Fibroblast of pulmonary artery (primary cell): Measurements from ENCODE around the gene NTN5.
A peak's percentile ranks its signal among the peaks of the same experiment; 100 is the strongest.

Source experiments
- DNase-seq: peaks from one replicate; pipeline ENCODE4 v3.0.0-alpha.2; 2010; ENCODE audit warnings: low read depth
- H3K4me3 ChIP-seq: replicated peaks from 2 replicates; pipeline ENCODE4 v1.5.1; 2011; ENCODE audit warnings: low read depth, mild to moderate bottlenecking, control low read depth, low read length, moderate library complexity
- CTCF ChIP-seq: IDR thresholded peaks from 2 replicates; pipeline ENCODE4 v1.5.1; 2011; ENCODE audit warnings: mild to moderate bottlenecking, control low read depth, low read length, inconsistent platforms; ENCODE audit errors: missing control alignments

Gene NTN5

GRCh38 chr19:48618916-48619691 lies 53.7 kb downstream of the NTN5 start, which contains the start of the genes RPL18 and SPHK2:
TSS of gene RPL18 (minus strand) at chr19:48619178. CDS start at chr19:48619143, 35 bp downstream.
TSS of gene SPHK2 (plus strand) at chr19:48619506. CDS start at chr19:48620515, 1,009 bp downstream.
- no peak for TF ChIP-seq CTCF
- DNase-seq: peak; percentile 100
- H3K4me3 ChIP-seq: peak within 1 kb of the TSS; percentile 100

DNA sequence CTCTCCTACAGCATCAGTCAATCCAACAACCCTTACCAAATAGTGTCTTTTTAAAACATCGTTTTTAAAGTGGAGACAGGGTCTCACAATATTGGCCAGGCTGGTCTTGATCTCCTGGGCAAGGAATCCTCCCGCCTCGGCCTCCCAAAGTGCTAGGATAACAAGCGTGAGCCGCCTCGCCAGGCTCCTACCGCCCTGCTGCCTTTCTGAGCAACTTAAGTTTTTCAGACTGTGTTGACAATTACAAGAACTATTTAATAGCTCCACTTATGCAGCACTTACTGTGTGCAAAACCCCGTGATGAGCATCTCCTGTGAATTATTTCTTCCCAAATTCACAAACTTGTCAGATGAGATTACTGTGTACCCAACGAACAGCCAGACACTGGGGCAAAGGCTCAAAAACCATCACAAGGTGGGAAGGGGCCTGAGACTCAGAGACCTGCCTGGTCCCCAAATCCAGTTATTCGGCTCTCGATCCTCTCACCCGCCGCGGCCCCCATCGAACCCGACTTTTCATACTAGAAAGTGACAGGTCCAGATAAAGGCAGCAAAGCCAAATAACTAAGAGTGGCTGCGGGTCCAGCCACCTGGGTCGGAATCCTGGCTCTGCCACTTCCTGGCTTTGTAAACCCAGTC lies 54.4 kb downstream of the NTN5 start:
- TF ChIP-seq CTCF: no peak
- H3K4me3 ChIP-seq: peak overlapping the region; percentile 100
- no peak for DNase-seq

- no peak for DNase-seq
Observed at GRCh38 chr19:48617146-48617937, 55.5 kb downstream of the NTN5 start.

DNA sequence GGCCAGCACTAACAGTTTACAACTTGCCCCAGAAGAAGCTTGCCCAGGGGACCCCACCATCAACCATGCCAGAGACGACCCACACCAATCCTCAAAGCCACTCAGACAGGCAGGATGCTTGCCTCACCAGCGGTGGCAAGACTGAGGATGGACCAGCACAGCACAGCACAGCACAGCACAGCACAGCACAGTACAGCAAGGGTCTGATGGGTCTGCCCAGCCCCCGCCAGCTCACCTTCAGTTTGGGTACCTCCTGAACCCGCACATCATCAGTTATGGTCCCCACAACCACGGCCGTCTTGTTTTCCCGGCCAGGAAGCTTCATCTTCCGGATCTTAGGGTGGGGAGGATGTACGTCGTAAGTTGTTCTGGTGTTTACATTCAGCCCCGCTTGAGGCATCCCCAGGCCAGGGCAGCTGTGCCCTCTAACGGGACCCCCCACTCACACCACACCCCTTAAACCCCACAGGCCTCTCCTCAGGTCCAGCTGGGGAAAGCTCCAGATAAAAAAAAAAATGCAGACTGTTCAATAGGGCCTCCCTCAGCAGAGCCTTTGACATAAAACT lies 56.2 kb downstream of the NTN5 start:
- TF ChIP-seq CTCF: no peak
- H3K4me3 ChIP-seq: peak overlapping the region; percentile 100
- no peak for DNase-seq

More at GRCh38 chr19:48617146-48617937, 55.5 kb downstream of the NTN5 start:
- TF ChIP-seq CTCF: peak; percentile 20
- peak overlapping the region; percentile 100 for H3K4me3 ChIP-seq

DNA sequence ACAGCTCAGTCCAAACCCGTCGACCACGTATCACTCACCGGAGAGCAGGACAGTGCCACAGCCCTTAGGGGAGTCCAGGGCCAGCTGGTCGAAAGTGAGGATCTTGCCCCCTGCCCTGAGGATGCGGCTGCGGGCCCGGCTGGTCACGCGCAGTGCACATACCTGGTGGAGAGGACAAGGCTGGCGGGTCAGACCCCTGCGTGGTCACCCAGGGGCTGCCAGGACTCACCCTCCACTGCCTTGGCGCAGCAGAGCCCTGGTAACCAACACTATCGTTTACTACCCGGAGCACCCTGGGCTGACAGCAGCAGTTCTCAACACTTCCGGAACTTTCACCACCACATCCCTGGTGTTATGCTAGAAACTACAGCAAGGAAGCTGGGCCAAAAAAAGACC lies 56.8 kb downstream of the NTN5 start:
- no peak for TF ChIP-seq CTCF
- no peak overlapping the region for H3K4me3 ChIP-seq
- DNase-seq: no peak

DNA sequence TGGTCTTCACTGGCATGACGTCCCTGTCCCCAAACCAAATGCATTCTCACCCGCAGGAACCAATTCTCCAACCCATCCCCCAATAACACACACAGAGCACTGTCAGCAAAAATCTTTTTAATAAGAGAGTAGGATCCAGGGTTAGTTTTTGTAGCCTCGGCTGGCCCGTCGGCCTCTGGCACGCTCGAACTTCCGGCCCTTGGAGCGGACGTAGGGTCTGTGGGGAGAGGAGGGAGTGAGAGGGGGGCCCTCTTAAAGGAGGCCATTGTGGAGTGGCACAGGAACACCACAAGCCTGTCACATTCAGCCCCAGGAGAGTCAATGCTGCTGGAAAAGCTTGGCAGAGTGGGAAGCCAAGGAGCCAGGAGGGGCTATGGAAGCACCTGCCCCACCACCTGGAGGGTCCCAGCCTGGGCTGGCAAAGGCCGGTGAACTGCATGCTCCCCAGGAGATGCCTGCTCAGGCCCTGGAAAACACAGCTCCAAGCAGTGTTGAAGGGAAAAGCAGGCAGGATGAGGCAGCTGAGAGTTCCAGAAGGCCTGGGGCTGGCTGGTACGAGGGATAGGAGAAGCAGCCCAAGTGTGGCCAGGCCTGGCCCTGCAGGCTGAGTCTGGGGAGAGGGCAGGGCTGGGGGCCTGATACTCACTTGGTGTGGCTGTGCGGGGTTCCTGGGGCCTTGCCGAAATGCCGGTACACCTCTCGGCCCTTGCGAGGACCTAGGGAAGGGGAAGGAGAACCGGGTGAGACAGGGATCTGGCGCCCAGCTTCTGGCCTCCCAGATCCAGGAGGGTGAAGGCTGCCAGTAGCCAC lies 57.4 kb downstream of the NTN5 start:
- no peak for DNase-seq
- no peak overlapping the region for H3K4me3 ChIP-seq
- TF ChIP-seq CTCF: no peak
